Keratinocyte (primary cell): Measurements from ENCODE around the gene ZNG1A. TPM values are rescaled to one million over a fixed set of nuclear protein-coding genes. Genes with fewer than 3 reads are reported as not detected.
"Not testable (repeated sequence)": the region's sequence is repeated elsewhere in the genome, so short reads cannot be mapped to it uniquely, and the experiment has no call there.

Experiments used
- DNase-seq: peaks from one replicate; pipeline ENCODE4 v3.0.0-alpha.2; 2011; ENCODE audit warnings: low read depth, missing footprints, low spot score
- FAIRE-seq: peaks from 2 replicates; lab custom pipeline; 2011; peaks lifted over from hg19 to GRCh38; lab: Jason Lieb, UNC
- H2AFZ ChIP-seq: 2 replicates; pipeline ENCODE4 v1.6.0; 2012; ENCODE audit warnings: low read length, control low read depth, inconsistent platforms; ENCODE audit not compliant: control insufficient read depth
- H3K27ac ChIP-seq: 2 replicates; pipeline ENCODE4 v1.5.1; 2011; ENCODE audit warnings: low read length; ENCODE audit not compliant: control insufficient read depth, insufficient read depth
- H3K27me3 ChIP-seq: 3 replicates; pipeline ENCODE4 v1.6.0; 2011; ENCODE audit warnings: low read length; ENCODE audit not compliant: control insufficient read depth, insufficient read depth; ENCODE audit errors: extremely low read depth
- H3K36me3 ChIP-seq, 2 experiments: 2 replicates in 1 of 2; 3 replicates in 1 of 2; pipeline ENCODE4 v1.5.1; 2011; ENCODE audit warnings: low read length in 2 of 2, mild to moderate bottlenecking in 1 of 2; ENCODE audit not compliant: control insufficient read depth in 2 of 2, insufficient read depth in 2 of 2; ENCODE audit errors: extremely low read depth in 1 of 2
- H3K4me1 ChIP-seq: 3 replicates; pipeline ENCODE4 v1.5.1; 2011; ENCODE audit warnings: low read length; ENCODE audit not compliant: control insufficient read depth, insufficient read depth; ENCODE audit errors: extremely low read depth
- H3K4me2 ChIP-seq: 3 replicates; pipeline ENCODE4 v1.6.0; 2011; ENCODE audit warnings: low read depth, low read length; ENCODE audit not compliant: control insufficient read depth, insufficient read depth; ENCODE audit errors: extremely low read depth
- H3K4me3 ChIP-seq, 3 experiments: fragments of 200-600 bp in 1 of 3; sonication (generic) in 1 of 3; 2 replicates in 2 of 3; 3 replicates in 1 of 3; pipeline ENCODE4 v1.5.1; 2011 to 2016; ENCODE audit warnings: low read length in 3 of 3, mild to moderate bottlenecking in 3 of 3, control low read depth in 2 of 3, inconsistent platforms in 1 of 3, low read depth in 1 of 3, mixed read lengths in 1 of 3, mixed run types in 1 of 3, moderate library complexity in 1 of 3; ENCODE audit not compliant: control insufficient read depth in 2 of 3, insufficient read depth in 2 of 3; ENCODE audit errors: extremely low read depth in 1 of 3
- H3K79me2 ChIP-seq: 2 replicates; pipeline ENCODE4 v1.6.0; 2012; ENCODE audit warnings: low read length; ENCODE audit not compliant: control insufficient read depth, insufficient read depth
- H3K9ac ChIP-seq: 3 replicates; pipeline ENCODE4 v1.6.0; 2011; ENCODE audit warnings: low read length; ENCODE audit not compliant: control insufficient read depth, insufficient read depth; ENCODE audit errors: extremely low read depth
- H3K9me1 ChIP-seq: 3 replicates; pipeline ENCODE4 v1.6.0; 2011; ENCODE audit warnings: low read length; ENCODE audit not compliant: control insufficient read depth, insufficient read depth; ENCODE audit errors: extremely low read depth
- H3K9me3 ChIP-seq: 2 replicates; pipeline ENCODE4 v1.5.1; 2012; ENCODE audit warnings: low read depth, low read length; ENCODE audit not compliant: control insufficient read depth
- H4K20me1 ChIP-seq: 3 replicates; pipeline ENCODE4 v1.6.0; 2011; ENCODE audit warnings: low read length; ENCODE audit not compliant: control insufficient read depth, insufficient read depth; ENCODE audit errors: extremely low read depth
- EZH2 ChIP-seq: IDR thresholded peaks from one replicate; pipeline ENCODE4 v1.6.1; 2012; ENCODE audit warnings: inconsistent platforms, mild to moderate bottlenecking, low read length, moderate library complexity
- dilution Hi-C: fragments of 300-500 bp; cut with MboI; formaldehyde crosslinking; loops from one replicate; pipeline ENCODE4 v1.7.0; 2020; ENCODE audit warnings: low sequenced_read_pairs; ENCODE audit not compliant: extremely low pct_ligation_motif_present
- polyA plus RNA-seq, 5 experiments: library from polyadenylated mRNA; depleted of rRNA in 3 of 5; stranded (reverse) in 3 of 5; stranded (forward) in 1 of 5; unstranded in 1 of 5; fragments of >200 nt; gene quantifications; 1 replicate in 1 of 5; 2 replicates in 3 of 5; 3 replicates in 1 of 5; pipeline versions ENCODE4 v1.2.1 to v1.2.3, GENCODE V29; 2011 to 2012; ENCODE audit warnings: missing spikeins in 2 of 5, low read depth in 1 of 5, low replicate concordance in 1 of 5

ZNG1A gene
- polyA plus RNA-seq, 1 donor (not counting 4 experiments of a cell fraction or from before 2014, with no cell fraction given) = 50.0 TPM

DNA sequence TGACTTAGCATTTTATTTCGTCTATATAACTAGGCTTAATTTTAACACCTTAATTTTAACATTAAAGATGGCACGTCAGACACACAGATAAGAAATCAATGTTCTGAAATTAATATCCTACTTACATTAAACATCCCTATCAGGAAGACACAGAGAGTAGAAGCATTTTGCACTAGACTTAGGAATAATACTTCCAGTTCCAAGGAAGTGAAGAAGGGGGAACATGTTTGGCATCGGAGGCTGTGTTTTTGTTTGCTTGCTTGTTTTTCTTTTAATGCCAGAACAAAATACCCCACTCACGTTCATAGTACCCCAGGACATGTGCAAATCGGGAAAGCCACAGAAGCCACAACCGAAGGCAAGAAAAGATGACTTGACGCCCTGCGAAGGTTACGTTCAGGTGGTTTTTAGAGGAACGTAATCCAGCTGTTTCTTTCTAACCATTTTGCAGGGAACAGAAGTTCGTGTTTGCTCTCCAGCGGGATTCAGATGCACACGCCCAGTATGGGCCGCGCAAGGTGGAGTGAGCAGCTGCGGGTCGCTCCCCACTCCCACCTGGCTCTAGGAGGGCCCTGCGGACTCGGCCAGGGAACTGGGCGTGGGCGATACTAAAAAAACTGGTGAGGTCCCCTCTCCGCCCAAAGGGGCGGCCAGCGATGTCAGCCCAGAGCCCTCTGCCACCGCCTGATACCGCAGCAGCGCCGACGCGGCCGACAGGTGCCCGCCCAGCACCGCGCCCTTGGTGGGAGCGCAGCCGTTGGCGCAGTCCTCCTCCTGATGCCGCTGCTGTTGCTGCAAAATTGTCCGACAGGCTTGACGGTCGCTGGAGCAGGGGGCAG, 62.4 kb downstream of the ZNG1A start:
- H3K9me1 ChIP-seq, H3K4me1 ChIP-seq, H3K36me3 ChIP-seq, H3K27ac ChIP-seq, dilution Hi-C loops, H3K9me3 ChIP-seq, H3K4me3 ChIP-seq, H3K79me2 ChIP-seq, FAIRE-seq, H3K9ac ChIP-seq, H3K4me2 ChIP-seq, DNase-seq, H4K20me1 ChIP-seq, H2AFZ ChIP-seq: not testable (repeated sequence)
- TF ChIP-seq EZH2 = peak; percentile 62
- H3K27me3 ChIP-seq = peaks cover 34% of the 10 kb centered on the region

- H3K36me3 ChIP-seq, H3K4me1 ChIP-seq, H3K4me3 ChIP-seq, H3K79me2 ChIP-seq, DNase-seq, H4K20me1 ChIP-seq, H2AFZ ChIP-seq, FAIRE-seq, H3K4me2 ChIP-seq, H3K9me3 ChIP-seq, H3K9ac ChIP-seq, dilution Hi-C loops, H3K27ac ChIP-seq, H3K9me1 ChIP-seq: not testable (repeated sequence)
- peaks cover 34% of the 10 kb centered on the region for H3K27me3 ChIP-seq
These were observed 63.8 kb downstream of the ZNG1A start for GRCh38 chr9:115118-115451.

- H3K27ac ChIP-seq, H4K20me1 ChIP-seq, H3K9me1 ChIP-seq, H3K4me1 ChIP-seq, H2AFZ ChIP-seq, H3K9ac ChIP-seq, dilution Hi-C loops, H3K9me3 ChIP-seq, FAIRE-seq, DNase-seq, H3K79me2 ChIP-seq, H3K36me3 ChIP-seq: not testable (repeated sequence)
- Histone ChIP-seq H3K4me3 (peak overlapping the region in 2 of 3 experiments; percentile 10 to 22), H3K4me2 (peak overlapping the region; percentile 60), H3K27me3 (peaks cover 34% of the 10 kb centered on the region)
These were observed 64.4 kb downstream of the ZNG1A start for GRCh38 chr9:114267-115117.
